Activated CD8-positive, alpha-beta memory T cell treated with anti-CD3 and anti-CD28 coated beads for 48 hours (primary cell): ENCODE results near the gene NACAD.

Source experiments
- DNase-seq, 3 experiments: peaks; one replicate each; pipeline ENCODE4 v3.0.0-alpha.2; 2020; ENCODE audit warnings: low read depth in 2 of 3, low spot score in 2 of 3

Gene NACAD

GRCh38 chr7:45088821-45089340 is at the start of gene NACAD:
Gene NACAD, minus strand, starts transcription at chr7:45088969. Its CDS starts 75 bp downstream, at chr7:45088894.
- DNase-seq: no peak

- peak in 2 of 3 experiments; percentile 15 to 38 for DNase-seq
Measured at GRCh38 chr7:45136106-45137060, 47.6 kb upstream of the NACAD start.

GRCh38 chr7:45133877-45134276 is 45.1 kb upstream of the NACAD start:
- DNase-seq: no peak

- no peak for DNase-seq
Measured at GRCh38 chr7:45133352-45133751, 44.6 kb upstream of the NACAD start.

GRCh38 chr7:45132708-45133320 is 44.0 kb upstream of the NACAD start:
- DNase-seq: no peak

- DNase-seq: no peak
Measured at GRCh38 chr7:45131891-45132290, 43.1 kb upstream of the NACAD start.

GRCh38 chr7:45130910-45131309 is 42.1 kb upstream of the NACAD start:
- no peak for DNase-seq

- DNase-seq: no peak
Measured at GRCh38 chr7:45129906-45130305, 41.1 kb upstream of the NACAD start.

GRCh38 chr7:45129181-45129800 is 40.5 kb upstream of the NACAD start:
- DNase-seq: no peak

GRCh38 chr7:45126920-45127319 is 38.2 kb upstream of the NACAD start:
- DNase-seq: no peak

GRCh38 chr7:45126201-45126600 is 37.4 kb upstream of the NACAD start:
- DNase-seq: no peak

- no peak for DNase-seq
Measured at GRCh38 chr7:45125193-45125904, 36.6 kb upstream of the NACAD start.

GRCh38 chr7:45123913-45124710 is 35.3 kb upstream of the NACAD start:
- DNase-seq: no peak

GRCh38 chr7:45122975-45123860 is 34.4 kb upstream of the NACAD start:
- DNase-seq: no peak

- no peak for DNase-seq
Measured at GRCh38 chr7:45119550-45119949, 30.8 kb upstream of the NACAD start.

- DNase-seq: no peak
Measured at GRCh38 chr7:45118889-45119331, 30.1 kb upstream of the NACAD start.

- no peak for DNase-seq
Measured at GRCh38 chr7:45118292-45118691, 29.5 kb upstream of the NACAD start.

- DNase-seq: no peak
Measured at GRCh38 chr7:45117582-45117981, 28.8 kb upstream of the NACAD start.

GRCh38 chr7:45116048-45116447 is 27.3 kb upstream of the NACAD start:
- DNase-seq: no peak
